ENCODE results near the gene POLR2I. TPM values are rescaled to one million over a fixed set of nuclear protein-coding genes. Genes with fewer than 3 reads are reported as not detected.

POLR2I gene
- total and polyA plus RNA-seq, 2 of the 13 experiments (the other 11 are each of a cell fraction or from before 2014, with no cell fraction given): 40.5 to 104 TPM

GRCh38 chr19:36114721-36115452 lies at the start of gene POLR2I (continued):
- TF ChIP-seq ZNF318 (CRISPR knock-in tag; IDR thresholded peaks at IDR 0.05) (0 out of 2 replicates have a peak, but pooled peaks have one; percentile 85), ZFP41 (CRISPR knock-in tag; IDR thresholded peaks at IDR 0.05; ENCODE audit: borderline replicate concordance) (peak; percentile 89; the same call in 1 of the 2 replicates), ZNF333 (CRISPR knock-in tag; IDR thresholded peaks at IDR 0.05; ENCODE audit: borderline replicate concordance) (no peak), NFKB2 (CRISPR knock-in tag; IDR thresholded peaks at IDR 0.05; ENCODE audit: borderline replicate concordance) (peak; percentile 95; the same call in 1 of the 2 replicates), ZNF44 (CRISPR knock-in tag; IDR thresholded peaks at IDR 0.05) (0 out of 2 replicates have a peak, but pooled peaks have one; percentile 50), ZSCAN31 (CRISPR knock-in tag; IDR thresholded peaks at IDR 0.05; ENCODE audit: low read depth) (no peak; the same call in 1 of the 2 replicates), SMAD9 (CRISPR knock-in tag; IDR thresholded peaks at IDR 0.05) (no peak), HIVEP1 (CRISPR knock-in tag; IDR thresholded peaks at IDR 0.05) (peak; percentile 61; the same call in 1 of the 2 replicates), ZNF724P (CRISPR knock-in tag; IDR thresholded peaks at IDR 0.05; ENCODE audit: borderline replicate concordance) (peak; percentile 88), PHF5A (CRISPR knock-in tag; IDR thresholded peaks at IDR 0.05; ENCODE audit: low read depth, unreplicated experiment) (no peak), SNAPC2 (CRISPR knock-in tag; IDR thresholded peaks at IDR 0.05) (peak; percentile 61; the same call in 1 of the 2 replicates), ARHGAP35 (CRISPR knock-in tag; IDR thresholded peaks at IDR 0.05; ENCODE audit: borderline replicate concordance) (no peak; the same call in 1 of the 2 replicates), ELF3 (CRISPR knock-in tag; IDR thresholded peaks at IDR 0.05) (peak; percentile 64; the same call in 1 of the 2 replicates), THRA (CRISPR knock-in tag; IDR thresholded peaks at IDR 0.05; ENCODE audit: borderline replicate concordance) (peak; percentile 84; the same call in 1 of the 2 replicates), ZNF256 (CRISPR knock-in tag; conservative IDR thresholded peaks at IDR 0.05) (peak; percentile 91; the same call in 1 of the 2 replicates), EHMT2 (IDR thresholded peaks at IDR 0.05; ENCODE audit: borderline replicate concordance, low read depth, low read length) (no peak), ZNF329 (CRISPR knock-in tag; IDR thresholded peaks at IDR 0.05; ENCODE audit: low read depth) (peak; percentile 75; the same call in 1 of the 2 replicates), ZNF777 (CRISPR knock-in tag; IDR thresholded peaks at IDR 0.05) (peak; percentile 92), ZBTB38 (CRISPR knock-in tag; IDR thresholded peaks at IDR 0.05) (no peak; the same call in 1 of the 2 replicates), REPIN1 (CRISPR knock-in tag; IDR thresholded peaks at IDR 0.05; ENCODE audit: borderline replicate concordance, low read depth) (peak; percentile 83)
